ENCODE results near the gene IQSEC1.

The IQSEC1 gene

DNA sequence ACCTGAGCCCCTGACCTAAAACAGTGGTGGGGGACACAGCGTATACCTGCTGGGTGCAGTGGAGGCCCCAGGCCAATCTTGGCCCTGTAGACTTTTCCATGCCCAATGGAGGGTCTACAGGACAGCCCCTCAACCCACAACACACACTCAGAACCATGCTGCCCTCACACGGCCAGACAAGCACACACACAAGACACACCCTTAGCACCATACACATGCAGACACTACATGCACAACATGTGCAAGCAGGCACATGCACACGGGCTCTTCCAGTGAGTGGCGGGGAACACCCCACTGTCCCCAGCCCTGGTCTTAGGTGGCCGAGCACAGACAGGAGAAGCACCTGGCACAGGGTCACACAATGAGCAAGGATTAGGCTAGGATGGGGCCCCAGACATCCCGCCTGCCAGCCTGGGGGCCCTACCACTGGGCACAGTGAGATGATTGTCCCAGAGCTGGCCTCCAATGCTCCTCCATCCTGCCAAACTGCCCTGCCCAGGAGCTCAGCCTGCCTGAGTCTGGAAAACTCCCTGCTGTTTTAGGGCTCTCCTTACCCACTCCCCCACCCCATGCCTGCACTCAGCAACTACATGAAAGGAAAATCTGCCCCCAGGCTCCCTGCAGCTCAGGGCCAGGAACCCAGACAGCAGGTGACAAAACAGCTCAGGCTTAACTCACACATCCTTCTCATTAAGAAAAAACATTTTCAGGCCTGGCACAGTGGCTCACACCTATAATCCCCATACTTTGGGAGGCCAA is 15.8 kb downstream of the IQSEC1 start:
- Histone ChIP-seq H3K9me3 (ENCODE audit: control insufficient read depth, low read length) (no peaks in the 10 kb centered on the region), H3K4me2 (ENCODE audit: low read length) (no peak overlapping the region), H3K79me2 (no peaks in the 10 kb centered on the region), H2AFZ (no peak overlapping the region), H3K36me3 (ENCODE audit: control insufficient read depth, insufficient read depth, low read length) (no peaks in the 10 kb centered on the region), H3K4me1 (no peaks in the 10 kb centered on the region), H3K27me3 (ENCODE audit: control insufficient read depth, insufficient read depth, low read length) (no peaks in the 10 kb centered on the region), H3K27ac (no peak overlapping the region), H3K9ac (no peak overlapping the region), H3K4me3 (ENCODE audit: low read depth, low read length) (no peak overlapping the region)
- TF ChIP-seq, protein P1, sequence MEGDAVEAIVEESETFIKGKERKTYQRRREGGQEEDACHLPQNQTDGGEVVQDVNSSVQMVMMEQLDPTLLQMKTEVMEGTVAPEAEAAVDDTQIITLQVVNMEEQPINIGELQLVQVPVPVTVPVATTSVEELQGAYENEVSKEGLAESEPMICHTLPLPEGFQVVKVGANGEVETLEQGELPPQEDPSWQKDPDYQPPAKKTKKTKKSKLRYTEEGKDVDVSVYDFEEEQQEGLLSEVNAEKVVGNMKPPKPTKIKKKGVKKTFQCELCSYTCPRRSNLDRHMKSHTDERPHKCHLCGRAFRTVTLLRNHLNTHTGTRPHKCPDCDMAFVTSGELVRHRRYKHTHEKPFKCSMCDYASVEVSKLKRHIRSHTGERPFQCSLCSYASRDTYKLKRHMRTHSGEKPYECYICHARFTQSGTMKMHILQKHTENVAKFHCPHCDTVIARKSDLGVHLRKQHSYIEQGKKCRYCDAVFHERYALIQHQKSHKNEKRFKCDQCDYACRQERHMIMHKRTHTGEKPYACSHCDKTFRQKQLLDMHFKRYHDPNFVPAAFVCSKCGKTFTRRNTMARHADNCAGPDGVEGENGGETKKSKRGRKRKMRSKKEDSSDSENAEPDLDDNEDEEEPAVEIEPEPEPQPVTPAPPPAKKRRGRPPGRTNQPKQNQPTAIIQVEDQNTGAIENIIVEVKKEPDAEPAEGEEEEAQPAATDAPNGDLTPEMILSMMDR (IDR thresholded peaks at IDR 0.05) = no peak

DNA sequence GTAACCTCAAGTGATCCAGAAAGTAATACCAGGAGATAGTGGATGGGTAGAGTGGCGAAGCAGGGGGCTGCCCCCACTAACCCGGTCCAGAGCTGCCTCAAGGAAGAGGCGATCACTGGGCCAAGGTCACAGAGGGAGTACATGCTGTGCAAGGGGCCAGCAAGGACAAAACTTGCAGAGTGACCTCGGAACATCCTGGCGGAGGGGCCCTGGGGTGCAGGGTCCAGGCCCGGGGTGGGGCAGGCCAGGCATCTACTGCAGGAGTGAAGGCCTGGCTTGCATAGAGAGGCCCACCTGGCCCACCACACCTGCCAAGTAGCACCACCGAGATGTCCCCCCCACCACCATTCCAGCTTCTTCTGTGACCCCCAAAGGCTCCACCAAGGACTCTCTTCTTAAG is 17.6 kb downstream of the IQSEC1 start:
- Histone ChIP-seq H3K4me1 (no peaks in the 10 kb centered on the region), H3K9me3 (ENCODE audit: control insufficient read depth, low read length) (no peaks in the 10 kb centered on the region), H3K79me2 (no peaks in the 10 kb centered on the region), H3K27ac (no peak overlapping the region), H3K4me3 (ENCODE audit: low read depth, low read length) (no peak overlapping the region), H2AFZ (no peak overlapping the region), H3K36me3 (ENCODE audit: control insufficient read depth, insufficient read depth, low read length) (no peaks in the 10 kb centered on the region), H3K27me3 (ENCODE audit: control insufficient read depth, insufficient read depth, low read length) (no peaks in the 10 kb centered on the region), H3K4me2 (ENCODE audit: low read length) (no peak overlapping the region), H3K9ac (no peak overlapping the region)
- TF ChIP-seq, protein P1 (IDR thresholded peaks at IDR 0.05) = no peak

DNA sequence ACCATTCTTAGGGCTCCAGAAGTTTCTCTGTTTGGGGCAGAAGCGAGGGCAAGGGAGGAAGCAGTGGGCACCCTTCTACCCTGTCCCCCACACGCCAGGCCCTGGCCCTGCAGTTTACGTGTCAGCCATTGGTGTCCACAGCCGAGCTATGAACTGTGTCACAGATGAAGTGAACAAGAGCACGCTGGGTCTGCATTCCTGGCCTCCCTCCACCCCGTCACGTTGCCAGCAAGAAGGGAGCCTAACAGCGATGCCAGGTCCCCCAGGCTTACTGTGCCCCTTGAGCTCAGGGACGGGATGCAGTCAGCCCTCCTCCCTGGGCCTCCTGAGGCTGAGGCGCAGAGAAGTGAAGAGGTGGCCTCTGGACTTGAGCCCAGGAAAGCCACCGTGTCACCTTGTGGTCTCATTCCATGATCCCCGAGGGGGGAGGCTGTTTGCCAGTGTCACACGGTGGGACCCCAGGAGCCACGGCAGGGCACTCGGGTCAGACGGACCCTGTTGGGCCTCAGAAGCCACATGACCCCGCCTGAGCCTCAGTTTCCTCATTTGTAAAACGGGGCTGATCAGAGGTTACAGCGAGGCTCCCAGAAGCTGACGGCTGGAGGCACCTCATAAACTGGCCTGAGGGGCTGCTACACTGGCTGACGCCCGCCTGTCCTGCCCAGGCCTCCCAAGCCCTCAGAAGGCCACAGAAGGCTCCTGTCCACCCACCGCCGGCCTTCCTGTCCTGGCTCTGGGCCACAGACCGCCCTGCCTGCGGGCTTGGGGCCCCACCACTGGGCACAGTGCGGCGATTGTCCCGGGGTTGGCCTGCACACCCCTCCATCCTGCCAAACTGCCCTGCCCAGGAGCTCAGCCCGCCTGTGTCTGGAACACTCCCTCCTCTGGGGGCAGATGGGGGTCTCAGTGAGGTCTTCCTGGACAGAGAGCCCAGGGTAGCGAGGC is 18.6 kb downstream of the IQSEC1 start:
- Histone ChIP-seq H3K27ac (no peak overlapping the region), H3K4me1 (no peaks in the 10 kb centered on the region), H3K4me3 (ENCODE audit: low read depth, low read length) (no peak overlapping the region), H3K9ac (no peak overlapping the region), H3K9me3 (ENCODE audit: control insufficient read depth, low read length) (no peaks in the 10 kb centered on the region), H3K36me3 (ENCODE audit: control insufficient read depth, insufficient read depth, low read length) (no peaks in the 10 kb centered on the region), H3K27me3 (ENCODE audit: control insufficient read depth, insufficient read depth, low read length) (no peaks in the 10 kb centered on the region), H2AFZ (no peak overlapping the region), H3K79me2 (no peaks in the 10 kb centered on the region), H3K4me2 (ENCODE audit: low read length) (no peak overlapping the region)
- TF ChIP-seq, protein P1 (IDR thresholded peaks at IDR 0.05) = no peak

DNA sequence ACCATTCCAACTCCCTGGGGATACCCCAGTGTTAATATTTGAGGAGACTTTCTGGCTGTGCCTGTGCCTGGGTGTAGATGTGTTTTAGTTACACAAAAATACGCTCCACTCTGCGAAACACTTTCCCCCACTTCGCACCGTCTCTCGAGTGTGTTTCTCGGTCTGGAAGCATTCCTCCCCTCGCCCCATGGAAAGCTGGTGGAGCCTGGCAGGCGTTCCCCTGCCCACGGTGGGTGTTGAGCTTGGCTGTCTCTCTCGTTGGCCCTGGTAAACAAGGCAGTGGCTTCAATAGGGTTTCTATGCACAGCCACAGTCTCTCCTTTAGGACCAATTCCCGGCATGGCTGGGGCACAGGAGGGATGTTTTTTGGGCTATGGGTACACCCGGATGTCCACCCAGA is 19.3 kb downstream of the IQSEC1 start:
- Histone ChIP-seq H3K27me3 (ENCODE audit: control insufficient read depth, insufficient read depth, low read length) (no peaks in the 10 kb centered on the region), H2AFZ (no peak overlapping the region), H3K4me3 (ENCODE audit: low read depth, low read length) (no peak overlapping the region), H3K9me3 (ENCODE audit: control insufficient read depth, low read length) (no peaks in the 10 kb centered on the region), H3K4me2 (ENCODE audit: low read length) (no peak overlapping the region), H3K79me2 (no peaks in the 10 kb centered on the region), H3K36me3 (ENCODE audit: control insufficient read depth, insufficient read depth, low read length) (no peaks in the 10 kb centered on the region), H3K4me1 (no peaks in the 10 kb centered on the region), H3K27ac (no peak overlapping the region), H3K9ac (no peak overlapping the region)
- TF ChIP-seq, protein P1 (IDR thresholded peaks at IDR 0.05) = no peak

Measured in parathyroid adenoma (tissue), 2 donors.